Suppressor macrophage treated with lipopolysaccharide for 4 hours (primary cell): ENCODE measurements around the gene MAN1C1.

Source experiments
- DNase-seq: peaks from one replicate; pipeline ENCODE4 v3.0.0-alpha.2; 2020

MAN1C1 gene

DNA sequence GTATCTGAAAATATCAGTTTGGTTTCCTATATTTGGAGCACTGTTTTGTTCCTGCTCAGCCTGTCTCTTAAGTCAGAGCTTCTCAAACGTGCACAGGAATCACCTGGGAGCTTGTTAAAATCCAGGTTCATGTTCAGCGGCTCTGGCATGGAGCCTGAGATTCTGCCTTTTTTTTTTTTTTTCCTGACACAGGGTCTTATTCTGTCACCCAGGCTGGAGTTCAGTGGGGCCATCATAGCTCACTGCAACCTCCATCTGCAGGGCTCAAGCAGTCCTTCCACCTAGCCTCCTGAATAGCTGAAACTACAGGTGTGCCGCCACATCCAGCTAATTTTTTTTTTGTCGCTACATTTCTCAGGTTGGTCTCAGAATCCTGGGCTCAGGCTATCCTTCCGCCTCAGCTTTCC, 171.2 kb downstream of the MAN1C1 start:
- DNase-seq = no peak

- DNase-seq = no peak
Observed at GRCh38 chr1:25790472-25790871, 173.9 kb downstream of the MAN1C1 start.

- DNase-seq = no peak
Observed at GRCh38 chr1:25792115-25792514, 175.5 kb downstream of the MAN1C1 start.

- no peak for DNase-seq
Observed at GRCh38 chr1:25793585-25794170, 177.1 kb downstream of the MAN1C1 start.

DNA sequence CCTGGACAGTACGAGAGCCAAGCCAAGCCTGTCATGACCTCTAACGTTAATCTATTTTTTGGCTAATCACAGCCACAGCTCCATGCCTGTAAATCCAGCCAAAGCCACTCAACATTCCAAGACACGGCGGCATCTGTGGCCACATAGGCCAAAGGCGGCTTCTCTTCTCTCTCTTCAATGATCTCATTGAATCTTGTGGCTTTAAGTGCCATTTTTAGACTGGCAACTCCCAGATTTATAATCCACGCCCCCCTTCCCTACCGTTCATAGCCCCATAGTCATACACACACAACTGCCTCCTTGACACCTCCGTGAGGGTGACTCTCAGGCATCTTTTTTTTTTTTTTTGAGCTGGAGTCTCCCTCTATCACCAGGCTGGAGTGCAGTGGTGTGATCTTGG, 177.7 kb downstream of the MAN1C1 start:
- DNase-seq = no peak

GRCh38 chr1:25795211-25795610, 178.6 kb downstream of the MAN1C1 start:
- no peak for DNase-seq

DNA sequence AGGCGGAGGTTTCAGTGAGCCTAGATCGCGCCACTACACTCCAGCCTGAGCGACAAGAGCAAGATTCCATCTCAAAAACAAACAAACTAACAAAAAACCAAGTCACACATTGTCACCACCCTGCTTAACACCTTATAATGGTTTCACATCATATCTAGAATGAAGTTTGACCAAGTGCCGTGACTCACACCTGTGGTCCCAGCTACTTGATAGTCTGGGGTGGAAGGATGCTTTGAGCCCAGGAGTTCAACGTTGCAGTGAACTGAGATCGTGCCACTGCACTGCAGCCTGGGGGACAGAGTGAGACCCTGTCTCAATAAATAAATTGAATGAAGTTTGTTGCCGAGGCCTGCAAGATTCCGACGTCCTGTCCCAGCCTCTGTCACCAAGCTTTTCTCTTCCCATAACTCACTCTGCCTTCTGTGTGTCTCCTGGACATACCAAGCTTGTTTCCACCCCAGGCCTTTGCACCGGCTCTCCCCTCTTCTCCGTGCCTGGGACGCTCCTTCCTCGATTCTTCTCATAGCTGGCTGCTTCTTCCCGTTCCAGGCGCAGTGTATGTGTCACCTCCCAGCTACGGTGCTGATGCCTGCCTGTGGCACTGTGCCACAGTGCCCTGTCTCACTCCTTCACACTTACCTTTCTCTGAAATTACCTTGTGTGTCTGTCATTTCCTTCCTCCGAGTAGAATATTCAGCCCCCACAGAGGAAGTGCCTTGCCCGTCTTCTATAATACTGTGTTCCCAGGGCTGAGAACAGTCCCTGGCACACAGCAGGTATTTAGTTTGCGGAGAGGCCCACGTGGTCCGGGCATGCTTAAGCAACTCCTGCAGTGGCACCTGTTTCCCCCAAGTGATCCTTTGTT, 179.6 kb downstream of the MAN1C1 start:
- no peak for DNase-seq

DNA sequence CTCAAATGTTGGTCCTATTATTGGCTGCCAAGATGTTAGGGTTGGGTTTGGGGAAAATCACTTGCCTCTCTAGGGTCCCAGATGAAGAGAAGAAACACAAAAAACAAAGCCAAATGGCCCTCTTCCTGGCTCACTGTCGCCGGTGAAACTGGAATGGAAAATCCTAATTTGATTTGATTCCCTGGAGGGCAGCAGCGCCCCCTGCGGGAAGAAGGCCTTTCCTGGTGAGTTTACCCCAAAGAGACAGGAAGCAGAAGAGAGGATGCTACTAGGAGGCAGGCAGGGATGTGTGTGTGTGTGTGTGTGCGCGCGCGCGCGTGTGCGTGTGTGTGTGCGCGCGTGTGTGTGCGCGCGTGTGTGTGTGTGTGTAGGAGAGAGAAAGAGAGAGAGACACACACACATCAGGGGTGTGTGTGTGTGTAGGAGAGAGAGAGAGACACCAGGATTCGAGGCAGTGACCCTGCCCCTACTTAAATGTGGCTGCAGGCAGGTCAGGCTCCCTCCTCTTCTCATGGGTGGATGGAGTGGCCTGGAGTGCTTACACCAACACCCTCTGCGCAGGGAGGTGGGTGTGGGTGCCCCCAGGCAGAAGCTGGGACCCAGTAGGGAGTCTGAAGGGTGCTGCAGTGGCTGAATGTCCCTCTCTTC, 180.3 kb downstream of the MAN1C1 start:
- peak; percentile 88 for DNase-seq

DNA sequence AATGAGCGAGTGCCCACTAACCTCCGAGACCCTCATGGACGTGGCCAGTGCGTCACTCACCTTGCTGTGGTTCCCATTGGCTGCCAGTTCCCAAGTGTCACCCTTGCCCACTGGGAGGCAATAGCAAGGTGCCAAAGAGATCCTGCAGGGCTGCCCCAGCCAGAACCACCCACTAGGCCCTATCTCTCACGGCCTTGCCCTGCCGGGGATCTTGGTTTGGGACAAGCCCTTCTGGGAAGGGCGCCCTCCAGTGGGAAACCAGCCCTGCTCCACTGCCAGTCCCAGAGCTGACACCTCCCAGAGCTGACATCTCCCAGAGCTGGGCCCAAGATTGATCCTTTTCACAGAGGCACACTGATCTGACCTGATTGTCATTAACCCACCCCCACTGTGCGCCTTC, 181.3 kb downstream of the MAN1C1 start:
- peak; percentile 64 for DNase-seq

GRCh38 chr1:25798666-25799351, 182.2 kb downstream of the MAN1C1 start:
- no peak for DNase-seq

- DNase-seq = no peak
Observed at GRCh38 chr1:25799352-25799934, 182.9 kb downstream of the MAN1C1 start.

GRCh38 chr1:25799935-25800702, 183.5 kb downstream of the MAN1C1 start, which contains the start of gene SELENON:
Gene SELENON (plus strand): TSS chr1:25800193. CDS start chr1:25800231, 38 bp downstream.
- peak; percentile 54 for DNase-seq

DNA sequence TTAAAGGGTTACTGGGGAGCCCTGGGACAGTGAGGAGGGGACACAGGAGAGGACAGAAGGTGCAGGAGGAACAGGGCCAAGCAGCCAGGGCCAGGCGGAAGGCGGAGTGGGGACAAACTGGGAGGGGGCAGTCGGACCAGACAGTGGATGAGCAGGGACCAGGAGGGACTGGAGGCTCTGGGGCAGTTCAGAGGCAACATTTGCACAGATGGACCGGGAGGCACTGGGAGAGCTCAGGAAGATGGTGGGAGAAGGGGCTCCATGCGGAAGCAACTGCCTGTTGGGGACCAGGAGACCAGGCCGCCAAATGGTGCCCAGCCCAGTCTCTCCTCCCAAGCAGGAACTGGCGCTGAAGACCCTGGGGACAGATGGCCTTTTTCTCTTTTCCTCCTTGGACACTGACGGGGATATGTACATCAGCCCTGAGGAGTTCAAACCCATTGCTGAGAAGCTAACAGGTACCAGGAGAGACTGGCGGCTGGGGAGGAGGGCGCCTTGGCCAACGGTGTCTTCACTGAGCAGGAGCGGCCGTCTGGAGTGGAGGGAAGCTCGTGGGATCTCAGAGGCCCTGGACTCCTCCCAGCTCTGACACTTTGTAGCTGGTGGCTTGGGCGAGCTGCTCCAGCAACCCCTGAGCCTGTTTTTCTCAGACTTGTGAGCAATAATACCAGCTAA, 184.2 kb downstream of the MAN1C1 start:
- DNase-seq = no peak

DNA sequence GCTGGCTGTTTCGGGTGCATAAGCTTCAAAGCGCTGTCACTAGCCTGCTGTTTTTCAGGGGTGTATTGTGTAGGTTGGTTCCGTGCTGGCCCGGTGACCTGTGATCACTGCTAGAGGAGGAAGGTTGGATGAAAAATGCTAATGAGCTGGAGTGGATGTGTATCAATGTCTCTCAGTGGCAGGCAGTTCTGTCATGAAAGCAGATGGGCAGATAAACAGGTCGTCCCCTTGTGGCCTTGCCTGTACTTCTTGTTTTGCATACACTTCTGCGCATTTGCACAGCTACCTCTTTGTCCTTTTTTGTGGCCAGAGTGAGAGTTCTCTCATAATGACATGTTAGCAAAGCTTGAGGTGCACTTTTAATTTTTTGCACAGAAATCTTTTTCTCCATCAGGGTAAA, 186.3 kb downstream of the MAN1C1 start:
- DNase-seq = no peak

GRCh38 chr1:25803368-25803767, 186.8 kb downstream of the MAN1C1 start:
- no peak for DNase-seq

DNA sequence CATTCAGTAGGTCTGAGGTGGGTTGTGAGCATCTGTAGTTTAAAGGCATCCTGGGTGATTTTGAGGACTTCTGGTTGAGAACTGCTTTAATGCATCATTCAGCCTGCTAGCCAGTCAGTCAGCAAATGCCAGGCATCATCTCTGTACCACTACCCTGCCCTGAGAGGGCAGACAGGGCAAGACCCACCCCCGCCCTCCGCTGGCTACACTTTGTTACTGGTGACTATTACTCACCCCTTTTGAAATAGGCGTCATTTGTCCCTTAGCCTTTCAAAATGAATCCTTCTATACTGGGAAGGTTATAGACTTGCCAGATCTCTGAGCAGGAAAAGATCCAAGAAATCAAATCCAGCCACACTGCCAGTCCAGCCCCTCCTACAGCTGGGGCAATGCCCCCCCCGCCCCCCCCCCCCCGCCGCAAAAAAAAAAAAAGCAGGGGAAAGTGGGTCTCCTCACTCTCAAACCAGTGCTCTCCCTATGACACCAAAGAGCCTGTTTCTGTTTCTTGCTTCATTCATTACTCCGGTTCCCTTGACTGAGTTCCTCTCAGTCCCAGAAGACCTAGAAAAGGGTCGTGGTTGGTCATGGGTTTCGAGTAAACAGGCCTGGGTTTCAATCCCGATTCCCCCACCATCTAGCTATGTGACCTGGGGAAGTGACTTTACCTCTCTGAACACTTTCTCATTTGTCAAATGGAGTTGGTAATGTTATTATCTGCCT, 187.8 kb downstream of the MAN1C1 start:
- DNase-seq = peak; percentile 89

GRCh38 chr1:25804964-25805862, 188.6 kb downstream of the MAN1C1 start:
- DNase-seq = no peak

- no peak for DNase-seq
Observed at GRCh38 chr1:25805863-25806225, 189.3 kb downstream of the MAN1C1 start.

GRCh38 chr1:25806418-25806817, 189.8 kb downstream of the MAN1C1 start:
- no peak for DNase-seq
